T-helper 2 cell treated with Interferon-gamma antibody and Interleukin-4, amounts not matched to agents 5 μg/mL and 100 μg/mL, for 36 hours (primary cell): Measurements from ENCODE around the gene PLCL1.

ENCODE experiments used
- DNase-seq: peaks from one replicate; pipeline ENCODE4 v3.0.0; 2021; ENCODE audit warnings: low spot score
- H3K27ac Mint-ChIP-seq: one replicate; pipeline ENCODE4 v1.8.0; 2021; ENCODE audit warnings: mild to moderate bottlenecking, mixed read lengths
- H3K27me3 Mint-ChIP-seq: one replicate; pipeline ENCODE4 v1.8.0; 2021; ENCODE audit warnings: low read depth, mixed read lengths
- H3K36me3 Mint-ChIP-seq: one replicate; pipeline ENCODE4 v1.8.0; 2021; ENCODE audit warnings: low read depth, mixed read lengths
- H3K4me1 Mint-ChIP-seq: one replicate; pipeline ENCODE4 v1.8.0; 2021; ENCODE audit warnings: low read depth, mixed read lengths
- H3K4me3 Mint-ChIP-seq: one replicate; pipeline ENCODE4 v1.8.0; 2022; ENCODE audit warnings: mild to moderate bottlenecking, moderate library complexity, mixed read lengths
- H3K9me3 Mint-ChIP-seq: one replicate; pipeline ENCODE4 v1.8.0; 2021; ENCODE audit warnings: mixed read lengths

Gene PLCL1

GRCh38 chr2:197800091-197800490, 4.3 kb upstream of the PLCL1 start:
- peaks cover 4% of the 10 kb centered on the region for H3K9me3 Mint-ChIP-seq
- peaks cover 11% of the 10 kb centered on the region for H3K4me1 Mint-ChIP-seq
- H3K36me3 Mint-ChIP-seq = no peaks in the 10 kb centered on the region
- no peak overlapping the region for H3K4me3 Mint-ChIP-seq
- H3K27ac Mint-ChIP-seq = no peak overlapping the region
- peaks cover 29% of the 10 kb centered on the region for H3K27me3 Mint-ChIP-seq
- no peak for DNase-seq

DNA sequence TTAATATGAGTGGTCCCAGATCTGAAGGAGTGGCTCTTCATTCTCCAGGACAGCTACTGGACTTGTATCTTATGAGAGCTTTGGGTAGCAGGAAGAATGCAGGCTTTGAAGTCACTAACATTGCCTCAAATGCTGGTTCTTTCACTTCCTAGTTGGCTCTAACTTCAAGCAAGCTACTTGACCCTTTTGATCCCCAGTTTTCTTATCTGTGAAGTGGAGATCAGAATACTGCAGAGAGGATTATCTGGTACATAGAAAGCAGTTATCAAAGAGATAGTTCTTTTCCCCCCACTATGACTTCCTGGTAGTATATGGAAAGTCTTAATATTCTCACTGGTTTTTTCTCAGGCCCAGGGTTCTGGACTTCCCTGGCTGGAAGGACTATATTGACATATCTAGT, 3.4 kb upstream of the PLCL1 start:
- no peak for DNase-seq
- no peak overlapping the region for H3K4me3 Mint-ChIP-seq
- peaks cover 4% of the 10 kb centered on the region for H3K9me3 Mint-ChIP-seq
- no peak overlapping the region for H3K27ac Mint-ChIP-seq
- no peaks in the 10 kb centered on the region for H3K36me3 Mint-ChIP-seq
- peaks cover 18% of the 10 kb centered on the region for H3K4me1 Mint-ChIP-seq
- H3K27me3 Mint-ChIP-seq = peaks cover 36% of the 10 kb centered on the region

DNA sequence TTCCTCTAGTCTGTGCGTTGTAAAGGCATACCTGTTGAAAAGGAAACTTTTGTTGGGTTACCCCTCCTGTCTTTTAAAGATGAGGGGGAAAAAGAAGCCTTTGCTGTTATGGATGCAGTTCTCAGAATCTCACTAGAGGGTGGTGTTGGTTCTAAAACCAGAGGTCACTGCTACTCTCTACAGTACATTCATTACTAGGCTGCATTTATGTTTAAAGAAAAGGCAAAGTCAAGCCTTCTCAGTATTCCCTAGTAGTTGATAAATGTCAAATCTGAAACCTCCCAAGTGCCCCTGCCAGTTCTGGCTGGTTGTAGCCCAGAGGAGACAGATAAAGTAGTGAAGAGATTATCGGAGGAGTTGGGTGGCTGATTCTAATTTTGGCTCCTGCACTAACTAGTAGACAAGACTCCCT, 1.4 kb upstream of the PLCL1 start:
- Mint-ChIP-seq H3K9me3 (no peaks in the 10 kb centered on the region), H3K27ac (no peak overlapping the region), H3K4me3 (peak overlapping the region; percentile 48), H3K4me1 (peaks cover 20% of the 10 kb centered on the region), H3K36me3 (no peaks in the 10 kb centered on the region), H3K27me3 (peaks cover 36% of the 10 kb centered on the region)
- DNase-seq = no peak

DNA sequence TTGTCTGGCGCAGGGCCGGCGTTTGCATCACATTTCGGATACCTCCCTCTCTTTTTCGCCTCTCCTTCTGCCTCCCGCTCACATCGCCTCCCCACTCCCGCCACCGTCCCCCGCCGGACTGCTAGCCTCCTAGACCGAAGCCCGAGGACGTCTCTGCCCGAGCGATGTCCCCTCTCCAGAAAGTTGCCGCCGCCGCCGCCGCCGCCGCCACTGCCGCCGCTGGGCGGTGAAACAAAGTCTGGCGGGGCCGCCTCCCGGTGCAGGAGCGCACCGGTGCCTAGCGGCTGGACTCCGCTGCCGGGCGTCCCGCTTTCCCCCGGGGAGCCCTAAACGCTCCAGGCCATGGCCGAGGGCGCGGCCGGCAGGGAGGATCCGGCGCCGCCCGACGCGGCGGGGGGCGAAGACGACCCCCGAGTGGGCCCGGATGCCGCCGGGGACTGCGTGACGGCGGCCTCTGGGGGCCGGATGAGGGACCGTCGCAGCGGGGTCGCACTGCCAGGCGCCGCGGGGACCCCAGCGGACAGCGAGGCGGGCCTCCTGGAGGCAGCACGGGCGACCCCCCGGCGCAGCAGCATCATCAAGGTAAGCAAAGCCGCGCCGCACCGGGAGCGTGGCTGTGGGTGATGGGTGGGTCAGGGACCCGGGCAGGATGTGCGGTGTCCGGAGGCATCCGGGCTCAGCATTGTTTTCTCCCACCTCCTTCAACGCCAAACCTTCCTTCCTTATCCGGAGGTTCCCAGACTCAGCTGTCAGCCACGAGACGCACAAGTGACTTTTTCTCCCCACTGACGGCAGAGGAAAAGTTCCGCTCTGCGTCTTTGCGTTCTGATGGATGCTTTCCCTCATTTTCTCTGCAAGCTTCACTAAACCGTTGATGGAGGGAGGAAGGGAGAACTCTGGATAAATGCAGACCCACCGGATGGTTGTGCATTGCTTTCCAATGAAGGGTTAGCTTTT, 643 bp downstream of the PLCL1 start:
- H3K4me3 Mint-ChIP-seq = peak overlapping the region; percentile 91
- no peaks in the 10 kb centered on the region for H3K9me3 Mint-ChIP-seq
- no peak for DNase-seq
- peaks cover 28% of the 10 kb centered on the region for H3K4me1 Mint-ChIP-seq
- H3K36me3 Mint-ChIP-seq = no peaks in the 10 kb centered on the region
- H3K27me3 Mint-ChIP-seq = peaks cover 23% of the 10 kb centered on the region
- H3K27ac Mint-ChIP-seq = peak overlapping the region; percentile 66

GRCh38 chr2:197805715-197806633, 1.6 kb downstream of the PLCL1 start:
- Mint-ChIP-seq H3K4me3 (peak overlapping the region; percentile 84), H3K27ac (peak overlapping the region; percentile 5), H3K4me1 (peaks cover 28% of the 10 kb centered on the region), H3K9me3 (no peaks in the 10 kb centered on the region), H3K27me3 (peaks cover 23% of the 10 kb centered on the region), H3K36me3 (no peaks in the 10 kb centered on the region)
- DNase-seq = no peak

DNA sequence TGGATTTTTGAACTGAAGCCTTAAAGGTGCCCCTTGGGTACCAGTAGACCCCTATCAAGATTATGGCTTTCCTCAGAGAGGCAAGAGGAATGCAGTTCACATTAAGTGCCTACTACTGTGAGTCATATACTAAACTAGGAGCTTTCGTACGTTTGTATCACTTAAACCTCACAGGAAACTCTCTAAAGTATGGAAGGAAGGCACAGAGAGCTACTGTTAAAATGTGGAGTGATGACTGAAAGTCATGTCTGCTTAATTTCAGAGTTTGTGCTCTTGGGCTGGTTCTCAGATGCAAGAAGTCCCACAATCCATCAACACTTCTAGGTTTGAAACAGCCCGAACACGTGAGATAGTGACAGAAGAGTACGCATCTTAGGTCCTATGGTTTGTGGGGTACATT, 4.7 kb downstream of the PLCL1 start:
- no peaks in the 10 kb centered on the region for H3K9me3 Mint-ChIP-seq
- no peak overlapping the region for H3K4me3 Mint-ChIP-seq
- no peak for DNase-seq
- no peaks in the 10 kb centered on the region for H3K36me3 Mint-ChIP-seq
- peaks cover 12% of the 10 kb centered on the region for H3K27me3 Mint-ChIP-seq
- H3K4me1 Mint-ChIP-seq = peaks cover 20% of the 10 kb centered on the region
- no peak overlapping the region for H3K27ac Mint-ChIP-seq

- Mint-ChIP-seq H3K4me3 (no peak overlapping the region), H3K36me3 (no peaks in the 10 kb centered on the region), H3K9me3 (no peaks in the 10 kb centered on the region), H3K27me3 (peaks cover 12% of the 10 kb centered on the region), H3K27ac (no peak overlapping the region), H3K4me1 (peaks cover 24% of the 10 kb centered on the region)
- no peak for DNase-seq
Measured at GRCh38 chr2:197810016-197810415, 5.6 kb downstream of the PLCL1 start.

DNA sequence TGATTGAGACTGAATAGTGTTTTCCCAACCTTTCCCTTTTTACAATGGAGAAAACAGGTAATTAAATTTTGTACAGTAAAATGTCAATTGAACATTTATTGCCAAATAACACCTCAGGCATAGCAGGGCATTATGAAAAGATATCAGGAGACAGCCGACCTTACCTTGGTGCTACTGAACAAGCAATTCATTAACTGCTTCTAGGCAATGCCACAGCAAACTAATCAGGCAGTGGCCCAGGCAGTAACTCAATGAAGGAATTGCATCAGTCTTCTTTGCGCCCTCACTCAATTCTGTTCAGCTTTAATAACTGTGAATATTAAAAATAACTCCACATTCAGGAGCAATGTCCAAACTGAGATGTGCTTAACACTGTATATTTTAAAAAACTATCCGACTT, 6.1 kb downstream of the PLCL1 start:
- DNase-seq = no peak
- peaks cover under 1% of the 10 kb centered on the region for H3K36me3 Mint-ChIP-seq
- no peaks in the 10 kb centered on the region for H3K9me3 Mint-ChIP-seq
- peaks cover 10% of the 10 kb centered on the region for H3K27me3 Mint-ChIP-seq
- no peak overlapping the region for H3K4me3 Mint-ChIP-seq
- H3K27ac Mint-ChIP-seq = no peak overlapping the region
- peaks cover 25% of the 10 kb centered on the region for H3K4me1 Mint-ChIP-seq

DNA sequence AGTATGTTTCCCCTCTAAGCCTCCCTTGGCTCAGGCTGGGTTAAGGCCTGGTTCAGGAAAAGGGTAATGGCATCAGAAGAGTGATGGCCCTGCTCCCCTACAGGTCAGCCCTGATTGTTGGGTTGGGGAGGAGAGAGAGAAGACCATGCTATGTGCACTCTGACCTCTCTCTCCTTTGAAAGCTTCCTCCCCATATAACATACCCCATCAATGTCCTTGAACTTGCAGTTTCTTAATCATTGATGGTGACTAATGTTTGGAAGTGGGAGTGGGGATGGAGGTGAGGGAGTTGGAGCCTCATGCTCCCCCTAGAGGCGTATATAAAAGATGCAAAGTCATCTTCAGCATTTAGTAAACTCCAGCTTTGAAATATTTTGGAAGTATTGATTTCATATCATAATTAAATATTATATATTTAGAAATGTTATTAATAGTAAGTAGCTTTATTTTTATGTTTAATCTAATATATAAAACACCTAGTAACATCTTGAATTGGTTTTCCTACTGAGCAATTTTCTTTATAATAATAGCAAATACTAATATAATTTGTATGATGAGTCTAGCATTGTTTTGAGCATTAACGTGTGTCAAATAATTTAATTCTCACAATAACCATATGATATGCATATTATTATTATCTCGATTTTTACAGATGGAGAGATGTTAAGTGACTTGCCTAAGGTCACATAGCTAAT, 8.8 kb downstream of the PLCL1 start:
- DNase-seq = no peak

DNA sequence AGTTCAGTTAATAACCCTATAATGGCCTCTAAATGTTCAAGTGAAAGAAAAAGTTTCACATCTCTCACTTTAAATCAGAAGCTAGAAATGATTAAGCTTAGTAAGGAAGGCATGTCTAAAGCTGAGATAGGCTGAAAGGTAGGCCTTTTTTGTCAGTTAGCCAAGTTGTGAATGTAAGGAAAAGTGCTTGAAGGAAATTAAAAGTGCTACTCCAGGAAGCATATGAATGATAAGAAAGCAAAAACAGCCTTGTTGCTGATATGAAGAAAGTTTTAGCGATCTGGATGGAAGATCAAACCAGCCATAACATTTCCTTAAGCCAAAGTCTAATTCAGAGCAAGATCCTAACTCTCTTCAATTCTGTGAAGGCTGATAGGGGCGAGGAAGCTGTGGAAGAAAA, 10.1 kb downstream of the PLCL1 start:
- Mint-ChIP-seq H3K4me1 (peaks cover 10% of the 10 kb centered on the region), H3K27ac (peak overlapping the region; percentile 13), H3K4me3 (peak overlapping the region; percentile 52), H3K27me3 (no peaks in the 10 kb centered on the region), H3K9me3 (no peaks in the 10 kb centered on the region), H3K36me3 (peaks cover 1% of the 10 kb centered on the region)
- DNase-seq = no peak

More for the DNA sequence above, 8.8 kb downstream of the PLCL1 start:
- no peaks in the 10 kb centered on the region for H3K27me3 Mint-ChIP-seq
- H3K27ac Mint-ChIP-seq = no peak overlapping the region
- H3K36me3 Mint-ChIP-seq = peaks cover 1% of the 10 kb centered on the region
- peaks cover 18% of the 10 kb centered on the region for H3K4me1 Mint-ChIP-seq
- H3K9me3 Mint-ChIP-seq = no peaks in the 10 kb centered on the region
- H3K4me3 Mint-ChIP-seq = no peak overlapping the region

DNA sequence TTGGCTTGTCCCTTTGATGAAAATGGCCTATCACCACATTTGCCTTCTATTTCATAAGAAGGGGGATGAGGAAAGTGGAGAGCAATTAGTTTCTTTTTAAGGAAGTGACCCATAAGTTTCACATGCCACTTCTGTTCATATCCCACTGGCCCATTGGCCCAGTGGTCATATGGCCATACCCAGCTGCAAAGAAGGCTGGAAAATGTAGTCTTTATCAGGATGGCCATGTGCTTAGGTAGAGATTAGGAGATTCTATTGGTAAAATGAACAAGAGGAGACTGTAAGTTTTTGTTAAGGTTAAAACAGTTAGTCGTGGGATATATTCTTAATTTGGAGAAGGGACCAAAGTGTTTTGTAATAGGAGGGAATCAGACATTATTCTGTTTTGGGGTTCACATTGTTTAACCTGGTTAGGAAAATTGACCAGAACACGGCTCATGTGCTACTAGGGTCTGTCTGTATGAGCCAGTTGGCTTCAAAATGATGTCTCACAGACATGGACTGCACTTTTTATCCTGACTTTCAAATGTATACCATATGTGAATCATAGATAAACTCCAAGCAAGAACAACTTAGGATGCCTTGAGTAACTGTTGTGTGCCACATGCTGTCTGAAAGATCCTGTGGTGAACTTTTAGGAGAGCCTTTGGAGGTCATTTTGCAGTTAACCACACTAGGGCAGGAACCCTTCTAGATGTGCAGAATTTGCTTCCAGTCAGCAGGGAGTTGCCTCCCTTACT, 17.3 kb downstream of the PLCL1 start:
- DNase-seq = no peak
- H3K4me1 Mint-ChIP-seq = peaks cover 4% of the 10 kb centered on the region
- H3K9me3 Mint-ChIP-seq = no peaks in the 10 kb centered on the region
- H3K36me3 Mint-ChIP-seq = no peaks in the 10 kb centered on the region
- no peaks in the 10 kb centered on the region for H3K27me3 Mint-ChIP-seq
- H3K4me3 Mint-ChIP-seq = no peak overlapping the region
- H3K27ac Mint-ChIP-seq = no peak overlapping the region

DNA sequence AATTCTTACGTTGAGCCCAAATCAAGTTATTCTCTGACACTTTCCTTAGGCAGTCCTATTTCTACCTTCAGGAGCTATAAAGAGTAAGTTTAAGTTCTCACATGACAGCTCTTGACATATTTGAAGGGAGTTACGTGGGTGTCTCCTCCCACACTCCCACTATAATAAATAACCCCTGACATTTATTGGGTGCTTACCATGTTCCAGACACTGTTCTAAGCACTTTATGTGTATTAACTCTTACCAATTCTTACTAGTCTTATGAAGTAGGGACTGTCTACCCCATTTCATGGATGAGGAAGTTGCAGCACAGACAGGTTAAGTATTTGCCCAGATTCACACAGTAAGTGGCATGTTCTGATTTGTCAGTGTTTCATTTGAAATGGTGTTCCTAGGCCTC, 17.9 kb downstream of the PLCL1 start:
- Mint-ChIP-seq H3K27me3 (no peaks in the 10 kb centered on the region), H3K36me3 (no peaks in the 10 kb centered on the region), H3K4me1 (peaks cover 4% of the 10 kb centered on the region), H3K4me3 (no peak overlapping the region), H3K27ac (no peak overlapping the region), H3K9me3 (no peaks in the 10 kb centered on the region)
- no peak for DNase-seq

- H3K4me3 Mint-ChIP-seq = no peak overlapping the region
- H3K36me3 Mint-ChIP-seq = peaks cover 7% of the 10 kb centered on the region
- H3K4me1 Mint-ChIP-seq = peaks cover 2% of the 10 kb centered on the region
- peaks cover 18% of the 10 kb centered on the region for H3K9me3 Mint-ChIP-seq
- H3K27ac Mint-ChIP-seq = no peak overlapping the region
- no peak for DNase-seq
- no peaks in the 10 kb centered on the region for H3K27me3 Mint-ChIP-seq
Measured at GRCh38 chr2:197827618-197828017, 23.2 kb downstream of the PLCL1 start.
